DND-41 (cell line): ENCODE results near the gene DLGAP1.

ENCODE experiments used
- ATAC-seq: fragments of 200-7000 bp; cut with Tn5 transposase; 3 replicates; pipeline ENCODE4 v1.9.1; 2021; ENCODE audit warnings: low read depth; ENCODE audit not compliant: insufficient read depth
- DNase-seq: peaks from one replicate; pipeline ENCODE4 v3.0.0-alpha.2; 2020
- H2AFZ ChIP-seq: 2 replicates; pipeline ENCODE4 v1.6.0; 2012; ENCODE audit warnings: low read depth, low read length
- H3K27ac ChIP-seq: 2 replicates; pipeline ENCODE4 v1.5.1; 2012; ENCODE audit warnings: low read length, inconsistent platforms
- H3K27me3 ChIP-seq: fragments of 200-600 bp; sonication (generic); 2 replicates; pipeline ENCODE4 v1.6.0; 2012; ENCODE audit warnings: low read length, mild to moderate bottlenecking, inconsistent platforms; ENCODE audit not compliant: insufficient read depth, poor library complexity
- H3K36me3 ChIP-seq: 2 replicates; pipeline ENCODE4 v1.5.1; 2012; ENCODE audit warnings: low read length, inconsistent platforms; ENCODE audit not compliant: insufficient read depth
- H3K4me1 ChIP-seq: 2 replicates; pipeline ENCODE4 v1.5.1; 2012; ENCODE audit warnings: mild to moderate bottlenecking, low read length; ENCODE audit not compliant: insufficient read depth
- H3K4me2 ChIP-seq: 2 replicates; pipeline ENCODE4 v1.6.0; 2012; ENCODE audit warnings: mild to moderate bottlenecking, moderate library complexity, low read length, inconsistent platforms; ENCODE audit not compliant: insufficient read depth
- H3K4me3 ChIP-seq, 2 experiments: fragments of 200-600 bp in 1 of 2; shearing (Covaris generic) in 1 of 2; 2 replicates each; pipeline ENCODE4 v1.5.1; 2012 to 2016; ENCODE audit warnings: inconsistent platforms in 2 of 2, low read length in 2 of 2, mild to moderate bottlenecking in 2 of 2, low read depth in 1 of 2, moderate library complexity in 1 of 2
- H3K79me2 ChIP-seq: 2 replicates; pipeline ENCODE4 v1.6.0; 2012; ENCODE audit warnings: low read length, inconsistent platforms; ENCODE audit not compliant: insufficient read depth
- H3K9ac ChIP-seq: 2 replicates; pipeline ENCODE4 v1.6.0; 2012; ENCODE audit warnings: low read depth, mild to moderate bottlenecking, inconsistent platforms, low read length, moderate library complexity
- H3K9me3 ChIP-seq: 2 replicates; pipeline ENCODE4 v1.5.1; 2012; ENCODE audit warnings: low read length, moderate library complexity, mild to moderate bottlenecking, inconsistent platforms; ENCODE audit not compliant: insufficient read depth, severe bottlenecking
- H4K20me1 ChIP-seq: 2 replicates; pipeline ENCODE4 v1.6.0; 2012; ENCODE audit warnings: low read length; ENCODE audit not compliant: insufficient read depth
- CTCF ChIP-seq: IDR thresholded peaks from 2 replicates; pipeline ENCODE4 v1.5.1; 2012; ENCODE audit warnings: borderline replicate concordance, low read length, moderate library complexity, mild to moderate bottlenecking; ENCODE audit not compliant: poor library complexity, severe bottlenecking; ENCODE audit errors: extremely low read depth
- EZH2 ChIP-seq: IDR thresholded peaks from 3 replicates; pipeline ENCODE4 v1.6.1; 2012; ENCODE audit warnings: borderline replicate concordance, low read depth, mild to moderate bottlenecking, moderate library complexity, low read length, inconsistent platforms; ENCODE audit not compliant: severe bottlenecking

DLGAP1 gene

GRCh38 chr18:3871687-3872086, 583.4 kb downstream of the DLGAP1 start:
- Histone ChIP-seq H3K27ac (no peak overlapping the region), H3K9ac (no peak overlapping the region)

GRCh38 chr18:3870914-3871313, 584.2 kb downstream of the DLGAP1 start:
- Histone ChIP-seq H3K9ac (no peak overlapping the region), H3K4me3 (no peak overlapping the region), H4K20me1 (no peaks in the 10 kb centered on the region), H2AFZ (no peak overlapping the region), H3K9me3 (no peaks in the 10 kb centered on the region), H3K4me1 (no peaks in the 10 kb centered on the region), H3K36me3 (no peaks in the 10 kb centered on the region), H3K4me2 (no peak overlapping the region), H3K79me2 (no peaks in the 10 kb centered on the region), H3K27me3 (peaks cover 20% of the 10 kb centered on the region), H3K27ac (no peak overlapping the region)
- DNase-seq (no peak), ATAC-seq (no peak)
- TF ChIP-seq CTCF (no peak), EZH2 (no peak)

More at GRCh38 chr18:3871687-3872086, 583.4 kb downstream of the DLGAP1 start:
- no peaks in the 10 kb centered on the region for H3K79me2 ChIP-seq
- H3K4me2 ChIP-seq: no peak overlapping the region
- H3K9me3 ChIP-seq: no peaks in the 10 kb centered on the region
- H2AFZ ChIP-seq: no peak overlapping the region
- H3K4me1 ChIP-seq: no peaks in the 10 kb centered on the region
- no peak for TF ChIP-seq CTCF
- no peak for TF ChIP-seq EZH2
- H3K27me3 ChIP-seq: peaks cover 26% of the 10 kb centered on the region
- no peak for ATAC-seq
- DNase-seq: no peak
- no peaks in the 10 kb centered on the region for H3K36me3 ChIP-seq
- H3K4me3 ChIP-seq: no peak overlapping the region
- no peaks in the 10 kb centered on the region for H4K20me1 ChIP-seq

GRCh38 chr18:3869848-3870247, 585.3 kb downstream of the DLGAP1 start:
- no peak overlapping the region for H3K27ac ChIP-seq
- H3K4me1 ChIP-seq: no peaks in the 10 kb centered on the region
- ATAC-seq: peak; percentile 76
- no peaks in the 10 kb centered on the region for H4K20me1 ChIP-seq
- H3K36me3 ChIP-seq: no peaks in the 10 kb centered on the region
- H2AFZ ChIP-seq: no peak overlapping the region
- H3K4me2 ChIP-seq: no peak overlapping the region
- peaks cover 16% of the 10 kb centered on the region for H3K27me3 ChIP-seq
- no peak overlapping the region for H3K4me3 ChIP-seq
- no peaks in the 10 kb centered on the region for H3K79me2 ChIP-seq
- no peak overlapping the region for H3K9ac ChIP-seq
- no peak for DNase-seq
- no peaks in the 10 kb centered on the region for H3K9me3 ChIP-seq
- TF ChIP-seq EZH2 (no peak), CTCF (peak; percentile 53)

GRCh38 chr18:3867864-3868311, 587.2 kb downstream of the DLGAP1 start:
- DNase-seq (no peak), ATAC-seq (no peak)
- Histone ChIP-seq H3K4me3 (no peak overlapping the region), H3K9ac (no peak overlapping the region), H3K27me3 (peaks cover 2% of the 10 kb centered on the region), H3K4me2 (no peak overlapping the region), H3K9me3 (no peaks in the 10 kb centered on the region), H2AFZ (no peak overlapping the region), H3K36me3 (no peaks in the 10 kb centered on the region), H4K20me1 (no peaks in the 10 kb centered on the region), H3K27ac (no peak overlapping the region), H3K79me2 (no peaks in the 10 kb centered on the region), H3K4me1 (no peaks in the 10 kb centered on the region)
- no peak for TF ChIP-seq CTCF
- no peak for TF ChIP-seq EZH2
